Amniotic stem cell (primary cell): Measurements from ENCODE around the gene TOMM6.
A peak's percentile ranks its signal among the peaks of the same experiment; 100 is the strongest.
"Not testable (repeated sequence)": the region's sequence is repeated elsewhere in the genome, so short reads cannot be mapped to it uniquely, and the experiment has no call there.

Source experiments
- DNase-seq: peaks from one replicate; lab custom pipeline; 2025; lab: John Stamatoyannopoulos, UW

The TOMM6 gene

GRCh38 chr6:41785254-41785653, 2.2 kb upstream of the TOMM6 start:
- no peak for DNase-seq

- no peak for DNase-seq
Observed at GRCh38 chr6:41785689-41786450, 1.6 kb upstream of the TOMM6 start.

- peak; percentile 64 for DNase-seq
Observed at GRCh38 chr6:41786451-41787218, 859 bp upstream of the TOMM6 start.

GRCh38 chr6:41789390-41789724, 1.9 kb downstream of the TOMM6 start:
- DNase-seq = no peak

- DNase-seq = no peak
Observed at GRCh38 chr6:41790045-41790444, 2.6 kb downstream of the TOMM6 start.

- DNase-seq = no peak
Observed at GRCh38 chr6:41791305-41791704, 3.8 kb downstream of the TOMM6 start.

- no peak for DNase-seq
Observed at GRCh38 chr6:41791984-41792383, 4.5 kb downstream of the TOMM6 start.

- DNase-seq = no peak
Observed at GRCh38 chr6:41796474-41796873, 9.0 kb downstream of the TOMM6 start.

GRCh38 chr6:41798901-41799558, 11.5 kb downstream of the TOMM6 start:
- DNase-seq = no peak

- no peak for DNase-seq
Observed at GRCh38 chr6:41799559-41799911, 12.0 kb downstream of the TOMM6 start.

GRCh38 chr6:41801380-41801779, 13.9 kb downstream of the TOMM6 start:
- no peak for DNase-seq

GRCh38 chr6:41805830-41806774, 18.6 kb downstream of the TOMM6 start:
- no peak for DNase-seq

- DNase-seq = no peak
Observed at GRCh38 chr6:41811095-41811494, 23.6 kb downstream of the TOMM6 start.

GRCh38 chr6:41811946-41812345, 24.5 kb downstream of the TOMM6 start:
- DNase-seq = not testable (repeated sequence)

GRCh38 chr6:41813469-41813868, 26.0 kb downstream of the TOMM6 start:
- no peak for DNase-seq

- DNase-seq = no peak
Observed at GRCh38 chr6:41813956-41814355, 26.5 kb downstream of the TOMM6 start.

- no peak for DNase-seq
Observed at GRCh38 chr6:41814629-41815028, 27.1 kb downstream of the TOMM6 start.

- DNase-seq = no peak
Observed at GRCh38 chr6:41815587-41815986, 28.1 kb downstream of the TOMM6 start.

GRCh38 chr6:41818271-41819054, 31.0 kb downstream of the TOMM6 start:
- DNase-seq = no peak

GRCh38 chr6:41821266-41821665, 33.8 kb downstream of the TOMM6 start:
- DNase-seq = no peak

- no peak for DNase-seq
Observed at GRCh38 chr6:41822021-41822420, 34.5 kb downstream of the TOMM6 start.
